HS-5 (cell line): ENCODE measurements around the gene PTPN3.
"Not testable (repeated sequence)": the region's sequence is repeated elsewhere in the genome, so short reads cannot be mapped to it uniquely, and the experiment has no call there.

ENCODE experiments used
- DNase-seq: peaks from one replicate; pipeline ENCODE4 v3.0.0-alpha.2; 2012; ENCODE audit warnings: low read depth

The PTPN3 gene

DNA sequence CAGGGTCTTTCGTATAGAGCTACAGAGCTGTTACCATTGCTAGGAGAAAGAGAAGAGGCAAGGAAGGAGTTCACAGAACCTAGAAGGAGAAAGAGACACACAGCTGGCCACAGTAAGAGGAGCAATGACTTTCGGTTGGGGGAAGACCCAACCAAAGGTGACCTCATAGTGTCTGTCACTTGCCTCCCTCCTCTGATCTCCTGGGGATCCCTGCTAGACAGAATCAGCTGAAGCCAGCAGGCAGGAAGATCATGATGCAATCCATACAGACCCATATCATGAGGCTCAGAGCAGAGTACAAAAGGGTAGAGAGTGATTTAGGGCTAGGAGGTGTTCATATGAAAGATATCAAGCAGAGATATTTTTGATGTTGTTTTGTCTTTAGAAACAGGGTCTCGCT lies 151.2 kb downstream of the PTPN3 start:
- no peak for DNase-seq

DNA sequence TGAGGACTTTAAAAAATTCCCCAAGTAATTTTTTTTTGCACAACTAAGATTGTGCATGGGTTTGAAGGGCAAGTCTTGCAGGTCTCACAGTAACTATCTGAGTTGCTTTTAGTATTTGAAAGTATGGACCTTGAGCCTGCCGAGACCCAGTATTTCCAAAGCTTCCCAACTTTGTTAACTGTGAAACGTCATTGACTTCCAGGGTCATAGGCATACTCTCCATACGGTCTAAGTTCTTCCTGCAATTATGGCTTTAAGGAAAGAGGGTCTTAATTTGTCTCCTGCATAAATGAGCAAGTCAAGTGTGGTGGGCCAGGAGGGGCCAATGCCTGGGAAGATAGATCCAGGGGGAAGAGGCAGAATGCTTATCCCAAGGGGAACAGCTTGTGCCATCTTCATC lies 153.2 kb downstream of the PTPN3 start:
- no peak for DNase-seq

DNA sequence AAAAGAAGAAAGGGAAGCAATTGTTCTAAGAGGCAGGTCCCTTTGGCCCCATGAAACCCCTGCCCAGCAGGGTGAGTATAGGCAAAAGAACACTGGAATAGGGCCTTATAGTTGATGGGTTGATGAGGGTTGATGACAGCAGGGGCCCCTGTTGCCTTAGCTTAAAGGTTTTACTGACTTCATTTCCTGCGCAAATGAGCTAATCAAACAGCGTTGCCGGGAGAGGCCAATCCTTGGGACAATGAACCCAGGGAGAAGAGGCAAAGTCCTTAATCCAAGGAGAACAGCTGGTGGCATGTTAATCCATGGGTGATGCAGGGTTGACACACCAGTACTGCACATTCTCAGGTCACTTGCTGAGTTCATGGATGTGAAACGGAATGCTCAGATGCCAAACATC lies 155.2 kb downstream of the PTPN3 start:
- no peak for DNase-seq

DNA sequence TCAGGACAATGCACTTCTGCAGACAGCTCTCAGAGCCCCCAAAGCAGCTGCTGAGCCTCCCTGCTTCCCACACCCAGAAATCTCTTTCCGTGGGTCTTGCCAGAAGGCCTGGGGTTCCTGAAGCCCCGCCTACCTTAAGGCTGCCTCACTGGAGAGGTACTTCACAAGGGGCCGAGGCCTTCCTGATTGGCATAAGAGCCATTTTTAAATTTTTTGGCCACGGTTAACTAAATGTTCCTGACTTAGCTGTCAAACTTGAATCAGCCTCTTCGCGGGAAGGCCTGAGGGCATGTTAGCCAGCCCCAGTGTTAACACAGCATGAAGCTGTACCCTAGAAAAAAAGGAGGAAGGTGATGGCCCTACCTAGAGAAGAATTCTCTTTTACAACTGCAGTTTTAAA lies 156.5 kb downstream of the PTPN3 start:
- no peak for DNase-seq

DNA sequence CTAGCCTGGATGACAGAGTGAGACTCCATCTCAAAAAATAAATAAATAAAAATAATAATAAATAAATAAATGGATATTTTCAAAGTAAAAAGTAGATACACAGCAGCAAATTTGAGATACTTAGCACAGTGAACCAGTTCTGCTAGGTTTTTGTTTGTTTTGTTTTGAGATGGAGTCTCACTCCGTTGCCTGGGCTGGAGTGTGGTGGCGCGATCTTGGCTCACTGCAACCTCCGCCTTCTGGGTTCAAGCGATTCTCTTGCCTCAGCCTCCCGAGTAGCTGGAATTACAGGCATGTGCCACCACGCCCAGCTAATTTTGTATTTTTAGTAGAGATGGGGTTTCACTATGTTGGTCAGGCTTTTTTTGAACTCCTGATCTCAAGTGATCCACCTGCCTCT lies 157.1 kb downstream of the PTPN3 start:
- DNase-seq = not testable (repeated sequence)

DNA sequence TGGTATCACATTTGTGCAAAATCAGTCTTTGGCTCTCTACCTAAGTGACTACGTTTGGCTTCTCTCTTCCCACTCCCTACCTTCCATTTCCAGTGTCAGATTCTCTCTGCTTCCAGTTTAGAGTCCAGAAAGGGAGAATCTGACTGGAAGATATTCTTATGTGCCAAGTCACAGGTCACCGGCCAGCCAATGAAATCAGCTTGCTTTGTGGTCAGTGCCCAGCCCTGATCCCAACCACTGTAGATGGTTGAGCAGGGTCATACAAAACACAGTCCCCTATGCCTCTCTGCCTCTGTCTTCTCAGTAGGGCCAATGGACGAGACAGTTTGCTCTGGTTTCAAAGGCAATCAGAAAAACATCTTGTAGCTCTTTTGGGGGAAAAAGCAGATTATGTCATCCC lies 161.7 kb downstream of the PTPN3 start:
- DNase-seq = no peak

DNA sequence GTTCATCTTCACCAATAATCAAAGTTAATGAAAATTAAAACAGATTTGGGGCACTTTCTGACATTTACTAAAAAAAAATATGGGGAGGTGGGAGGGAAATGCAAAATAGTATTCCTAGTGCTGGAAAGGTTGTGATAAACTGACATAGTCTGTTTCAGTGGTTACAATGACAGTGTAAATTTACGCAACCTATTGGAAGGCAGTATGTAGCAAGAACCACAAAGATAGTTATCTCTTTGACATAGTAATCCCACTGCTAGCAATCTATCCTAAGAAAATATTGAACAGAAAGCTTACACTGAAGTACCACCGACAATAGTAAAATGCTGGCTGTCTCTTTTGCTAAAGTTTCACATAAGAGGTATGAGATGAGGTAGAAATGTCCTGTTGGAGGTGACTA lies 162.2 kb downstream of the PTPN3 start:
- no peak for DNase-seq

DNA sequence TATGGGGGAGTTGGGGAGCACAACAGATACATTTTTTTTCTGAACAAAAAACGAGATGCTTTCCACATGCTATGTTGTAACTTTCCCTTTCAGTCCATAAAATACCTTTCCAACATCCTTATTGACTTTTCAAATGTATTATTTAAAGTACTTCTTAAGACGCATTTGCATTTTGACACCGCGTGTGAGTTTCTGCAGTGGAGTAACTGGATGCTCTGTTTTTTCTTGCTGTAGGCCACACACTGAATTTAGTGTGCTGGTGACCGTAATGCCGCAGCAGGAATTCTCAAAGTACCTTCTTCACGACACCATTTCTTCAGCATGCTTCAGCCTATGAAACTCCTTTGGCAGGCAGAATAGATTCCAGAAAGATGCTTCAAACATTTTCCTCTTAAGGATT lies 163.0 kb downstream of the PTPN3 start:
- no peak for DNase-seq

DNA sequence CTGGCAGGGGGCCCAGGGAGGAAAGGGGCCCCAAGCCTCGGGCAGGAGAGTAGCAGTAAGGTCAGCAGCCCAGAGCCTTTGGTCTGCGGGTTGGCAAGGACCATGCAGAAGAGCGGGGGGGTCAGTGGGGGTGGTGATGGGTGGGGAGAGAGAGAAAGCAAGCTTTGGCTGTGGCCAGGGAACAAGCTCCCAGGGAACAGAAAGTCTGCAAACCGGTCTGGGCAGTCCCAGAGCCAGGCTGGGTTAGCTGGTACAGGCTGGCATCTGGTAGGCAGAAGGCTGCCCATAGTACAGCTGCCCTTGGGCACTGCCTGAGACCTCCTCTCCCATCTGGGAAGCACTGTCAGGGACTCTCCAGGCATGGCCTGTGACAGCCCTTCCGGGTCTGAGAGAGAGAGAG lies 166.8 kb downstream of the PTPN3 start:
- no peak for DNase-seq

DNA sequence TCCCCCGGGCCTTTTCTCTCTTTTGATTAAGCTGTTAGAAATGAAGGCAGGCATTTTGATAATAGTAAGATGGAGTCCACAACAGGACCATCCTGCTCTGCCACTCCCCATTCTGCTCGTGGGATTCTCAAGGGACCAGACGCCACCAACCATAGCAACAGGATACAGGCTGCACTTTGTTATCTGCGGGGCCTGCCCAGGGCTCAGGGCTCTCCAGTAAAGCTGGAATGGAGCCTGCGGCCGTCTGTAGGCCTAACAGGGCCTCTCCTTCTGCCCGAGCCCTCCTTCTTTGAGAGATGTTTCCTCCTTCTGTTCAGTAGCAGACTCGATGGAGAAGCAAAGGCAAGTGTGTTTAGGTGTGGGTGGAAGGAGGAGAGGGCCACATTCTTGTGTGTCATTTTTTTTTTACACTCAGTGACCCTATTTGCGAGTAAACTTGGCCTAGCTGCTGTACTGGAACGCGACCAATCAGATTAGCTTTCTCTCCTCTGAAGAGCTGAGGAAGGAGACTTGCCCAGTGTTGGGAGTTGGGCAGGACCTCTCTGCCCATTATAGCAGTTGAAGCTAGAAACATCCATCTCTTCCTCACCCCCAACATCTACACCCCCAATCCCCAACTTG lies 168.4 kb downstream of the PTPN3 start:
- no peak for DNase-seq

DNA sequence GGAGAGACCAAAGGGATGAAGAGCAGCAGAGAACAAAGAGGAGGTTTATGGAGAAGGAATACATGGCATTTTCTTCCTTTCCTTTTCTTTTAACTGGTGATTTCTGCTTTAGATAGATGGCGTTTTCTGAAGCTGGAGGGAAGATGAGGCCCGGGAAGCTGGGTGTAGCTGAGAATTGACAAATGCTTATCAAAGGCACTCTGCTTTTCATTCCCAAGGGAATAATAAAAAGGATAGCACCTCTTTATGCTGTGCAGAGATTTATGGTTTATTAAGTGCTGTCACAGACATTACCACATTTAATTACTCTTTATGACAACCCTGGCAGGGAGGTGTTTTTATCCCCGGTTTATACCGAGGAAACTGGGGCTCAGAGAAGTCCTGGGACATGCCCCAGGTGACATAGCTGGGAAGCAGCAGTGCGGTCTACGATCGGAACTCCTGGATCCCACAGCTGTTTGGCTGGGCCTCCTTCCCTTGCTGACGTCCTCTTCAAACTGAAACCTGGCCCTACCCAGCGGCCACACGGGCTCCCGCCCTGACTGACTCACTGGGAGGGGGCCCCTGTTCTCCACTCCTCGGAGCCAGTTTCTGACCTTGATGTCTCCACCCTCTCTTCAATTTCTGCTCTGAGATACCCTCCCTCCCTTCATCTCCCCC lies 169.0 kb downstream of the PTPN3 start:
- no peak for DNase-seq
